Loucy (cell line): Measurements from ENCODE around the gene ACACB.
A peak's percentile ranks its signal among the peaks of the same experiment; 100 is the strongest.

ENCODE experiments used
- H2AFZ ChIP-seq: fragments of 200-600 bp; sonication (generic); 2 replicates; pipeline ENCODE4 v1.6.0; 2016; ENCODE audit warnings: antibody characterized with exemption, mild to moderate bottlenecking, low read length, moderate library complexity
- H3F3A ChIP-seq: fragments of 200-600 bp; 2 replicates; pipeline ENCODE4 v1.6.0; 2016; ENCODE audit warnings: antibody characterized with exemption, low read depth, mild to moderate bottlenecking
- H3K27me3 ChIP-seq: fragments of 200-600 bp; sonication (generic); 2 replicates; pipeline ENCODE4 v1.6.1; 2014; ENCODE audit warnings: low read length, mild to moderate bottlenecking; ENCODE audit not compliant: insufficient read depth, poor library complexity, severe bottlenecking
- H3K36me3 ChIP-seq: fragments of 200-600 bp; sonication (generic); 2 replicates; pipeline ENCODE4 v1.6.1; 2016; ENCODE audit warnings: low read length; ENCODE audit not compliant: insufficient read depth
- H3K4me1 ChIP-seq: fragments of 200-600 bp; sonication (generic); 2 replicates; pipeline ENCODE4 v1.5.1; 2014; ENCODE audit warnings: low read length, mild to moderate bottlenecking; ENCODE audit not compliant: insufficient read depth, poor library complexity, severe bottlenecking
- H3K4me2 ChIP-seq: fragments of 200-600 bp; sonication (generic); 2 replicates; pipeline ENCODE4 v1.6.0; 2014; ENCODE audit warnings: antibody characterized with exemption, low read length, low read depth, mild to moderate bottlenecking; ENCODE audit not compliant: poor library complexity, severe bottlenecking
- H3K4me3 ChIP-seq: fragments of 200-600 bp; sonication (generic); 2 replicates; pipeline ENCODE4 v1.5.1; 2014; ENCODE audit warnings: low read length, mild to moderate bottlenecking, mixed read lengths; ENCODE audit not compliant: poor library complexity, severe bottlenecking
- H3K79me2 ChIP-seq: fragments of 200-600 bp; sonication (generic); 2 replicates; pipeline ENCODE4 v1.6.1; 2014; ENCODE audit warnings: low read length; ENCODE audit not compliant: insufficient read depth
- H3K9ac ChIP-seq: fragments of 200-600 bp; sonication (generic); 2 replicates; pipeline ENCODE4 v1.6.0; 2014; ENCODE audit warnings: mild to moderate bottlenecking, low read depth, low read length, moderate library complexity; ENCODE audit not compliant: poor library complexity, severe bottlenecking
- H3K9me2 ChIP-seq: fragments of 200-600 bp; sonication (generic); replicated peaks from 2 replicates; pipeline ENCODE4 v1.6.1; 2016; ENCODE audit warnings: low read depth, low read length, mixed read lengths
- H3K9me3 ChIP-seq: fragments of 200-600 bp; sonication (generic); 2 replicates; pipeline ENCODE4 v1.6.1; 2014; ENCODE audit warnings: mild to moderate bottlenecking, antibody characterized with exemption, low read length, low read depth; ENCODE audit not compliant: insufficient read depth
- H4K20me1 ChIP-seq: fragments of 200-600 bp; sonication (generic); 2 replicates; pipeline ENCODE4 v1.6.0; 2014; ENCODE audit warnings: antibody characterized with exemption, low read length, mild to moderate bottlenecking; ENCODE audit not compliant: insufficient read depth, poor library complexity, severe bottlenecking
- EZH2phosphoT487 ChIP-seq: fragments of 200-600 bp; IDR thresholded peaks from 2 replicates; pipeline ENCODE4 v1.6.1; 2018; ENCODE audit warnings: antibody characterized with exemption, mild to moderate bottlenecking, moderate library complexity, borderline replicate concordance
- TF ChIP-seq, protein P1 (sequence below): fragments of 200-600 bp; sonication (generic); conservative IDR thresholded peaks from 2 replicates; pipeline ENCODE4 v1.5.1; 2014; ENCODE audit warnings: mild to moderate bottlenecking, antibody characterized with exemption, low read length

ACACB gene

DNA sequence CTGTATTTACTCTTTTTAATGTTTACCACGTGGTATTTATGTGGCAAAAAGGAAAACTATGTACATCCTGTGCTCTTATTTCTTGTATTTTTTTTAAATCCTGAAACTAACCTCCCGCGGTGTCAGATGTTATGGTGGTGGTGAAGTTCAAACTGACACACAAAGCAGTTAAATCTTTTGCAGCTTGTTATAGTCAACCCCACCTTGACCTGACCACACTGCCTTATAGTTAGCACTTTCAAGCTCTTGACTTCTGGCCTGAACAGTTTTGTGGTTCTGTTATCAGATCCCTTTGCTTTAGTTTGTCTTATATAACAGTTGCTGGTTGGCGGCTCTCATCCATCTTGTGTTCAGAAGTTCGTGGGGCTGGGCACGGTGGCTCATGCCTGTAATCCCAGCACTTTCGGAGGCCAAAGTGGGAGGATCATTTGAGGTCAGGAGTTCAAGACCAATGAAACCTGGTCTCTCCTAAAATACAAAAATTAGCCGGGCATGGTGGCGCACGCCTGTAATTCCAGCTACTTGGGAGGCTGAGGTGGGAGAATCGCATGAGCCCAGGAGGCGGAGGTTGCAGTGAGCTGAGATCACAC lies 16.9 kb upstream of the ACACB start:
- no peaks in the 10 kb centered on the region for H3K9me2 ChIP-seq
- H4K20me1 ChIP-seq: peaks cover 27% of the 10 kb centered on the region
- TF ChIP-seq, protein P1, sequence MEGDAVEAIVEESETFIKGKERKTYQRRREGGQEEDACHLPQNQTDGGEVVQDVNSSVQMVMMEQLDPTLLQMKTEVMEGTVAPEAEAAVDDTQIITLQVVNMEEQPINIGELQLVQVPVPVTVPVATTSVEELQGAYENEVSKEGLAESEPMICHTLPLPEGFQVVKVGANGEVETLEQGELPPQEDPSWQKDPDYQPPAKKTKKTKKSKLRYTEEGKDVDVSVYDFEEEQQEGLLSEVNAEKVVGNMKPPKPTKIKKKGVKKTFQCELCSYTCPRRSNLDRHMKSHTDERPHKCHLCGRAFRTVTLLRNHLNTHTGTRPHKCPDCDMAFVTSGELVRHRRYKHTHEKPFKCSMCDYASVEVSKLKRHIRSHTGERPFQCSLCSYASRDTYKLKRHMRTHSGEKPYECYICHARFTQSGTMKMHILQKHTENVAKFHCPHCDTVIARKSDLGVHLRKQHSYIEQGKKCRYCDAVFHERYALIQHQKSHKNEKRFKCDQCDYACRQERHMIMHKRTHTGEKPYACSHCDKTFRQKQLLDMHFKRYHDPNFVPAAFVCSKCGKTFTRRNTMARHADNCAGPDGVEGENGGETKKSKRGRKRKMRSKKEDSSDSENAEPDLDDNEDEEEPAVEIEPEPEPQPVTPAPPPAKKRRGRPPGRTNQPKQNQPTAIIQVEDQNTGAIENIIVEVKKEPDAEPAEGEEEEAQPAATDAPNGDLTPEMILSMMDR: no peak
- no peak for TF ChIP-seq EZH2phosphoT487
- peaks cover 33% of the 10 kb centered on the region; the same call in 1 of the 2 replicates for H3K36me3 ChIP-seq
- H2AFZ ChIP-seq: no peak overlapping the region
- peaks cover 23% of the 10 kb centered on the region for H3K4me1 ChIP-seq
- H3K9me3 ChIP-seq: no peaks in the 10 kb centered on the region
- H3F3A ChIP-seq: no peaks in the 10 kb centered on the region
- H3K79me2 ChIP-seq: peaks cover 48% of the 10 kb centered on the region
- peak overlapping the region; percentile 84 for H3K9ac ChIP-seq
- no peaks in the 10 kb centered on the region for H3K27me3 ChIP-seq
- peak overlapping the region; percentile 77 for H3K4me3 ChIP-seq
- H3K4me2 ChIP-seq: peak overlapping the region; percentile 91

GRCh38 chr12:109100741-109101140 lies 15.6 kb upstream of the ACACB start:
- peak overlapping the region; percentile 84 for H3K9ac ChIP-seq
- H3K36me3 ChIP-seq: peaks cover 45% of the 10 kb centered on the region; the same call in 1 of the 2 replicates
- peaks cover 23% of the 10 kb centered on the region for H3K4me1 ChIP-seq
- H4K20me1 ChIP-seq: peaks cover 29% of the 10 kb centered on the region
- H3K9me2 ChIP-seq: no peaks in the 10 kb centered on the region
- H2AFZ ChIP-seq: no peak overlapping the region
- H3F3A ChIP-seq: no peaks in the 10 kb centered on the region
- peaks cover 50% of the 10 kb centered on the region for H3K79me2 ChIP-seq
- TF ChIP-seq EZH2phosphoT487: no peak
- TF ChIP-seq, protein P1: no peak
- H3K9me3 ChIP-seq: no peaks in the 10 kb centered on the region
- H3K27me3 ChIP-seq: no peaks in the 10 kb centered on the region
- peak overlapping the region; percentile 77 for H3K4me3 ChIP-seq
- H3K4me2 ChIP-seq: peak overlapping the region; percentile 91

DNA sequence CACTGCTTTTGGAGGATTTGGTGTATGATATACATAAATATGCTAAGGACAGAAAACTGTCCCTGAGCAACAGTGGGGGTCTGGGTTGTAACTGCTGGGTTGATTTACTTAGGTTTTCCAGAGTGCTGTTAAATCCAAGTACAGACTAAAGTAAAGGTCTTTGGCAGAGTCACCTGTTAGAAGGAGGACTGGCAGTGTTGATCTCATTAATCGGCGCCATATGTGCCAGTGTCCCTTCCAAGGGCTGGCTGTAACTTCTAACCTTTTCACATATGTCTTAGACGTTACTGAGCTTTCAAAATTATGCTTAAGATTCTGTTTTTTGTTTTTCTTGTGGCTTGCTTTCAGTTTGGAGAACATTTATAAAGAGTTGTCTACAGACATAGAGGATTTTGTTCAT lies 13.9 kb upstream of the ACACB start:
- H3F3A ChIP-seq: no peaks in the 10 kb centered on the region
- no peaks in the 10 kb centered on the region for H3K9me3 ChIP-seq
- no peaks in the 10 kb centered on the region for H3K27me3 ChIP-seq
- peaks cover 58% of the 10 kb centered on the region; the same call in 1 of the 2 replicates for H3K36me3 ChIP-seq
- peaks cover 50% of the 10 kb centered on the region for H3K79me2 ChIP-seq
- no peak overlapping the region for H3K4me3 ChIP-seq
- TF ChIP-seq, protein P1: no peak
- TF ChIP-seq EZH2phosphoT487: no peak
- no peaks in the 10 kb centered on the region for H3K9me2 ChIP-seq
- peaks cover 36% of the 10 kb centered on the region for H4K20me1 ChIP-seq
- H3K9ac ChIP-seq: no peak overlapping the region
- H3K4me1 ChIP-seq: peaks cover 23% of the 10 kb centered on the region
- no peak overlapping the region for H3K4me2 ChIP-seq
- no peak overlapping the region for H2AFZ ChIP-seq
